GM12878 (cell line): Measurements from ENCODE around the gene IPP. TPM values are rescaled to one million over a fixed set of nuclear protein-coding genes. Genes with fewer than 3 reads are reported as not detected.

Source experiments
- ATAC-seq: fragments of 200-7000 bp; cut with Tn5 transposase; 3 replicates; pipeline ENCODE4 v1.9.1; 2020; ENCODE audit warnings: mild to moderate bottlenecking, moderate library complexity
- BruUV-seq: library from RNA; stranded (reverse); fragments of 400-500 nt; replicated peaks from 2 replicates; lab custom pipeline; 2021; lab: Mats Ljungman, UMichigan
- CTCF ChIA-PET: fragments of 300-600 bp; sonication (Branson Sonifier 250); formaldehyde crosslinking; extraction: SDS; loops from one replicate; lab custom pipeline; 2021; ENCODE audit warnings: inconsistent platforms; lab: Yijun Ruan, JAX
- POLR2A ChIA-PET: fragments of 350-600 bp; formaldehyde crosslinking; extraction: SDS; loops from one replicate; lab custom pipeline; 2021; ENCODE audit warnings: inconsistent platforms; lab: Charles Lee
- RAD21 ChIA-PET: fragments of 300-600 bp; sonication (Branson Sonifier 250); formaldehyde crosslinking; loops from one replicate; lab custom pipeline; 2023; ENCODE audit warnings: antibody characterized with exemption; ENCODE audit not compliant: unreplicated experiment; lab: Charles Lee
- SMC1A ChIA-PET: fragments of 300-600 bp; sonication (Branson Sonifier 250); formaldehyde crosslinking; loops from one replicate; lab custom pipeline; 2023; ENCODE audit not compliant: unreplicated experiment, uncharacterized antibody; lab: Charles Lee
- DNase-seq: peaks from one replicate; pipeline ENCODE4 v3.0.0-alpha.2; 2011; ENCODE audit warnings: low read depth, low spot score
- FAIRE-seq: peaks from 3 replicates; lab custom pipeline; 2011; peaks lifted over from hg19 to GRCh38; lab: Jason Lieb, UNC
- H2AFZ ChIP-seq: 2 replicates; pipeline ENCODE4 v1.6.0; 2011; ENCODE audit warnings: low read depth, low read length, control low read depth; ENCODE audit not compliant: control insufficient read depth
- H3K27ac ChIP-seq: 2 replicates; pipeline ENCODE4 v1.5.1; 2011; ENCODE audit warnings: control low read depth; ENCODE audit not compliant: control insufficient read depth, insufficient read depth
- H3K27me3 ChIP-seq, 2 experiments: replicated peaks in 1 of 2; 2 replicates each; pipeline versions ENCODE4 v1.6.0 to v1.6.1; 2011; ENCODE audit warnings: low read length in 1 of 2; ENCODE audit not compliant: control insufficient read depth in 2 of 2, insufficient read depth in 2 of 2
- H3K36me3 ChIP-seq, 2 experiments: 2 replicates each; pipeline ENCODE4 v1.5.1; 2011; ENCODE audit warnings: low read length in 1 of 2; ENCODE audit not compliant: control insufficient read depth in 2 of 2, insufficient read depth in 2 of 2
- H3K4me1 ChIP-seq: 2 replicates; pipeline ENCODE4 v1.6.1; 2011; ENCODE audit warnings: mild to moderate bottlenecking, low read length, moderate library complexity, mixed read lengths; ENCODE audit not compliant: control insufficient read depth, insufficient read depth
- H3K4me2 ChIP-seq: 2 replicates; pipeline ENCODE4 v1.6.0; 2011; ENCODE audit warnings: control low read depth; ENCODE audit not compliant: control insufficient read depth, insufficient read depth
- H3K4me3 ChIP-seq: fragments of 200-600 bp; sonication (generic); 2 replicates; pipeline ENCODE4 v1.5.1; 2016
- H3K79me2 ChIP-seq: 2 replicates; pipeline ENCODE4 v1.6.0; 2011; ENCODE audit warnings: low read length; ENCODE audit not compliant: control insufficient read depth, insufficient read depth
- H3K9ac ChIP-seq: 2 replicates; pipeline ENCODE4 v1.8.0; 2011; ENCODE audit warnings: low read length, control low read depth, mixed read lengths; ENCODE audit not compliant: control insufficient read depth, insufficient read depth
- H3K9me3 ChIP-seq: replicated peaks from 3 replicates; pipeline ENCODE4 v1.5.1; 2011; ENCODE audit warnings: mild to moderate bottlenecking, low read length; ENCODE audit not compliant: control insufficient read depth, insufficient read depth
- H4K20me1 ChIP-seq: 2 replicates; pipeline ENCODE4 v1.6.0; 2011; ENCODE audit not compliant: control insufficient read depth, insufficient read depth
- BCL11A ChIP-seq: IDR thresholded peaks from 2 replicates; pipeline ENCODE4 v1.6.1; 2011; ENCODE audit warnings: low read depth, low read length
- CBFB ChIP-seq: IDR thresholded peaks from 2 replicates; pipeline ENCODE4 v1.6.1; 2016; ENCODE audit warnings: antibody characterized with exemption, low read depth
- NFXL1 ChIP-seq: fragments of 450-650 bp; IDR thresholded peaks from 2 replicates; pipeline ENCODE4 v1.6.1; 2017; ENCODE audit warnings: antibody characterized with exemption, mild to moderate bottlenecking, borderline replicate concordance
- NFYB ChIP-seq: IDR thresholded peaks from 2 replicates; pipeline ENCODE4 v1.6.1; 2011; ENCODE audit warnings: low read depth, mild to moderate bottlenecking, low read length, improper control_type of control experiment, moderate library complexity; ENCODE audit not compliant: insufficient read depth
- PKNOX1 ChIP-seq: fragments of 450-650 bp; IDR thresholded peaks from 2 replicates; pipeline ENCODE4 v1.6.1; 2016; ENCODE audit warnings: mild to moderate bottlenecking
- PML ChIP-seq: IDR thresholded peaks from 2 replicates; pipeline ENCODE4 v1.6.1; 2012; ENCODE audit warnings: low read length, inconsistent platforms
- SIX5 ChIP-seq: IDR thresholded peaks from 2 replicates; pipeline ENCODE4 v1.6.1; 2011; ENCODE audit warnings: mild to moderate bottlenecking, low read depth, low read length, moderate library complexity; ENCODE audit not compliant: severe bottlenecking
- WGBS: methylation state at CpG from one replicate; pipeline ENCODE4 v1.1.6; 2016; ENCODE audit warnings: low lambda C conversion rate; ENCODE audit not compliant: insufficient replicate concordance, insufficient coverage; ENCODE audit errors: missing lambda C conversion rate; 5-methylcytosine and 5-hydroxymethylcytosine counted together
- in situ Hi-C: fragments of 300-500 bp; cut with MboI; formaldehyde crosslinking; loops from 9 replicates; pipeline ENCODE4 v1.14.3; 2018; ENCODE audit warnings: mixed read lengths
- intact Hi-C: fragments of 100-400 bp; cut with micrococcal nuclease; formaldehyde crosslinking; loops from one replicate; pipeline ENCODE4 v1.14.2; 2022; ENCODE audit not compliant: unreplicated experiment
- polyA plus RNA-seq, 11 experiments: library from polyadenylated mRNA; depleted of rRNA in 4 of 11; unstranded in 6 of 11; stranded (reverse) in 5 of 11; fragments of >200 nt; fragmentation: Nextera tagmentation in 4 of 11; fragmentation: Illumina TruSeq in 1 of 11; extraction: Ambion mirVana in 4 of 11; extraction: Trizol in 1 of 11; gene quantifications; 1 replicate in 1 of 11; 2 replicates in 10 of 11; pipeline versions ENCODE4 v1.2.1 to v1.2.3, GENCODE V29; 2011 to 2016; ENCODE audit warnings: inconsistent platforms in 2 of 11, missing spikeins in 2 of 11, low read depth in 1 of 11
- total RNA-seq, 4 experiments: library from RNA; depleted of rRNA in 3 of 4; stranded (reverse); fragments of >200 nt in 3 of 4; fragmentation: Illumina TruSeq in 1 of 4; extraction: Trizol in 1 of 4; gene quantifications; 2 replicates each; pipeline versions ENCODE4 v1.2.1 to v1.2.3, GENCODE V29; 2013 to 2021

The IPP gene
- total and polyA plus RNA-seq, 10 of the 15 experiments (the other 5 are each of a cell fraction or from before 2014, with no cell fraction given) = 4.7 to 15.0 (median 10.4) TPM

- Histone ChIP-seq H3K9ac (no peak overlapping the region), H3K9me3 (no peaks in the 10 kb centered on the region), H3K36me3 (peaks cover 0 to 6% of the 10 kb centered on the region in 2 experiments), H3K4me3 (no peak overlapping the region), H3K4me1 (0 out of 2 replicates have a peak, but pooled peaks cover 2% of the 10 kb centered on the region), H3K79me2 (peaks cover 84% of the 10 kb centered on the region), H3K27me3 (no peaks in the 10 kb centered on the region), H3K27ac (no peak overlapping the region), H3K4me2 (no peak overlapping the region), H2AFZ (no peak overlapping the region), H4K20me1 (peaks cover 3% of the 10 kb centered on the region)
- BruUV-seq = TSS peak; percentile 23
- RAD21 ChIA-PET = no interaction called here
- DNase-seq = no peak
- in situ Hi-C loops (no loop called here), intact Hi-C loops (no loop called here)
- CTCF ChIA-PET = interaction anchor here (1.8 kb wide), 1 partner anchor 17 kb away, joined by 5 read pairs; no protein-coding TSS in a partner anchor
- POLR2A ChIA-PET = interaction anchor here (0.7 to 1.4 kb wide), 3 partner anchors 10 to 29 kb away, joined by 4 to 15 read pairs (median 4); no protein-coding TSS in a partner anchor
- 95% methylated on average over 5 of the region's 5 CpGs for WGBS
- no peak for ATAC-seq
- FAIRE-seq = peak; percentile 78
- SMC1A ChIA-PET = no interaction called here
- TF ChIP-seq SIX5 = no peak
- TF ChIP-seq PML = no peak
- no peak for TF ChIP-seq PKNOX1
- no peak for TF ChIP-seq CBFB
- TF ChIP-seq BCL11A = no peak
- TF ChIP-seq NFYB = no peak
- TF ChIP-seq NFXL1 = no peak
- TF ChIP-seq, all 136 proteins: peak for 0
These were observed 76.0 kb downstream of the IPP start for GRCh38 chr1:45674478-45674877.
